HepG2 (cell line): ENCODE data around the gene MGAT5. TPM values are rescaled to one million over a fixed set of nuclear protein-coding genes. Genes with fewer than 3 reads are reported as not detected.

Source experiments
- ATAC-seq: fragments of 200-7000 bp; cut with Tn5 transposase; 3 replicates; pipeline ENCODE4 v1.9.1; 2020; ENCODE audit warnings: mild to moderate bottlenecking, moderate library complexity
- BruUV-seq: library from RNA; stranded (reverse); fragments of 400-500 nt; replicated peaks from 2 replicates; lab custom pipeline; 2021; lab: Mats Ljungman, UMichigan
- CTCF ChIA-PET: fragments of 300-600 bp; formaldehyde crosslinking; extraction: SDS; loops from one replicate; lab custom pipeline; 2021; ENCODE audit warnings: low total read pairs, inconsistent platforms, low intra/inter-chr PET ratio; lab: Yijun Ruan, JAX
- POLR2A ChIA-PET: fragments of 350-600 bp; sonication (Branson Sonifier 250); formaldehyde crosslinking; loops from one replicate; lab custom pipeline; 2020; ENCODE audit warnings: antibody characterized with exemption, inconsistent platforms; lab: Yijun Ruan, JAX
- DNase-seq: peaks from one replicate; pipeline ENCODE4 v3.0.0-alpha.2; 2015; ENCODE audit warnings: low spot score
- FAIRE-seq: peaks from 3 replicates; lab custom pipeline; 2011; peaks lifted over from hg19 to GRCh38; lab: Jason Lieb, UNC
- H2AFZ ChIP-seq: one replicate; pipeline ENCODE4 v1.6.1; 2011; ENCODE audit warnings: low read length, inconsistent platforms
- H3K27ac ChIP-seq: fragments of 300-600 bp; 3 replicates; pipeline ENCODE4 v1.8.0; 2011; ENCODE audit warnings: mixed run types, mild to moderate bottlenecking, mixed read lengths, low read length, inconsistent platforms; ENCODE audit not compliant: insufficient read depth; ENCODE audit errors: extremely low read length
- H3K27me3 ChIP-seq, 2 experiments: fragments of 200-600 bp in 1 of 2; 2 replicates in 1 of 2; 3 replicates in 1 of 2; pipeline versions ENCODE4 v1.6.0 to v1.8.0; 2011; ENCODE audit warnings: low read length in 2 of 2, mild to moderate bottlenecking in 2 of 2, moderate library complexity in 2 of 2, inconsistent platforms in 1 of 2; ENCODE audit not compliant: insufficient read depth in 2 of 2, control insufficient read depth in 1 of 2
- H3K36me3 ChIP-seq, 2 experiments: fragments of 200-600 bp in 1 of 2; replicated peaks in 1 of 2; 2 replicates in 1 of 2; 3 replicates in 1 of 2; pipeline versions ENCODE4 v1.5.1 to v1.8.0; 2011; ENCODE audit warnings: low read length in 2 of 2, inconsistent platforms in 1 of 2; ENCODE audit not compliant: insufficient read depth in 2 of 2, control insufficient read depth in 1 of 2
- H3K4me1 ChIP-seq: 2 replicates; pipeline ENCODE4 v1.5.1; 2012; ENCODE audit warnings: low read length, inconsistent platforms; ENCODE audit not compliant: insufficient read depth
- H3K4me2 ChIP-seq: 2 replicates; pipeline ENCODE4 v1.6.0; 2011; ENCODE audit warnings: low read depth, low read length, inconsistent platforms
- H3K4me3 ChIP-seq, 3 experiments: fragments of 200-600 bp in 1 of 3; sonication (generic), shearing (Covaris generic) in 1 of 3; replicated peaks in 1 of 3; 2 replicates each; pipeline ENCODE4 v1.5.1; 2011 to 2016; ENCODE audit warnings: low read length in 3 of 3, inconsistent platforms in 2 of 3, low read depth in 2 of 3, mild to moderate bottlenecking in 2 of 3, control low read depth in 1 of 3, mixed read lengths in 1 of 3; ENCODE audit not compliant: insufficient read depth in 1 of 3
- H3K79me2 ChIP-seq: one replicate; pipeline ENCODE4 v1.6.1; 2011; ENCODE audit warnings: low read length, inconsistent platforms; ENCODE audit not compliant: insufficient read depth
- H3K9ac ChIP-seq: 2 replicates; pipeline ENCODE4 v1.6.0; 2011; ENCODE audit warnings: mild to moderate bottlenecking, low read depth, low read length, inconsistent platforms; ENCODE audit not compliant: insufficient read depth
- H3K9me3 ChIP-seq: 2 replicates; pipeline ENCODE4 v1.5.1; 2012; ENCODE audit warnings: mild to moderate bottlenecking, low read length
- H4K20me1 ChIP-seq: 2 replicates; pipeline ENCODE4 v1.6.0; 2011; ENCODE audit warnings: inconsistent platforms, mild to moderate bottlenecking, low read length, moderate library complexity; ENCODE audit not compliant: insufficient read depth
- FOXA3 ChIP-seq: IDR thresholded peaks from 2 replicates; pipeline ENCODE4 v1.6.1; 2016; ENCODE audit warnings: missing genetic modification reagents, missing compliant biosample characterization
- HNRNPK ChIP-seq: fragments of 200-400 bp; formaldehyde crosslinking; IDR thresholded peaks from 2 replicates; pipeline ENCODE4 v1.6.1; 2018; ENCODE audit warnings: low read length, low read depth, moderate library complexity, mild to moderate bottlenecking; ENCODE audit not compliant: poor library complexity, severe bottlenecking
- TOE1 ChIP-seq: sonication (generic); formaldehyde crosslinking; IDR thresholded peaks from 2 replicates; pipeline ENCODE4 v1.4.0; 2020; ENCODE audit warnings: mild to moderate bottlenecking, missing genetic modification reagents
- ZFX ChIP-seq: sonication (generic); formaldehyde crosslinking; IDR thresholded peaks from 2 replicates; pipeline ENCODE4 v1.4.0; 2020; ENCODE audit warnings: mild to moderate bottlenecking, low read depth, missing genetic modification reagents, moderate library complexity
- ZNF253 ChIP-seq: sonication (generic); formaldehyde crosslinking; IDR thresholded peaks from 2 replicates; pipeline ENCODE4 v1.8.0; 2022; ENCODE audit warnings: mild to moderate bottlenecking, missing genetic modification reagents, borderline replicate concordance
- ZNF572 ChIP-seq: sonication (generic); formaldehyde crosslinking; IDR thresholded peaks from 2 replicates; pipeline ENCODE4 v1.5.1; 2020; ENCODE audit warnings: mild to moderate bottlenecking, missing genetic modification reagents
- WGBS: methylation state at CpG from one replicate; pipeline ENCODE4 v1.1.6; 2017; ENCODE audit warnings: low lambda C conversion rate; 5-methylcytosine and 5-hydroxymethylcytosine counted together
- in situ Hi-C: cut with HindIII; loops from 2 replicates; pipeline ENCODE4 v1.10.0; 2017; ENCODE audit warnings: low pct_unique_long_range_greater_than_20kb; ENCODE audit not compliant: extremely low pct_ligation_motif_present
- intact Hi-C: fragments of 100-400 bp; cut with micrococcal nuclease; formaldehyde crosslinking; loops from one replicate; pipeline ENCODE4 v1.10.0; 2022; ENCODE audit not compliant: unreplicated experiment
- polyA plus RNA-seq, 8 experiments: library from polyadenylated mRNA; depleted of rRNA in 3 of 8; stranded (reverse) in 7 of 8; unstranded in 1 of 8; fragments of >200 nt; fragmentation: Illumina TruSeq in 4 of 8; extraction: Trizol in 4 of 8; gene quantifications; 2 replicates each; pipeline versions ENCODE4 v1.2.1 to v1.2.3, GENCODE V29; 2011 to 2016; ENCODE audit warnings: low read depth in 4 of 8, missing spikeins in 1 of 8, mixed read lengths in 1 of 8; ENCODE audit not compliant: insufficient read depth in 1 of 8
- total RNA-seq, 5 experiments: library from RNA; depleted of rRNA; stranded (reverse); fragments of >200 nt; fragmentation: Illumina TruSeq; extraction: Trizol; gene quantifications; 2 replicates each; pipeline ENCODE4 v1.2.3, GENCODE V29; 2016; ENCODE audit warnings: low read depth in 1 of 5
- TF ChIP-seq, protein P1 (sequence below): sonication (generic); formaldehyde crosslinking; IDR thresholded peaks from 2 replicates; pipeline ENCODE4 v1.4.0; 2020; ENCODE audit warnings: missing genetic modification reagents
- TF ChIP-seq, protein P2 (sequence below): sonication (generic); formaldehyde crosslinking; IDR thresholded peaks from 2 replicates; pipeline ENCODE4 v1.4.0; 2020; ENCODE audit warnings: missing genetic modification reagents, low read depth, mild to moderate bottlenecking, borderline replicate concordance
- TF ChIP-seq, protein P3 (sequence below): IDR thresholded peaks from 2 replicates; pipeline ENCODE4 v1.6.1; 2018; ENCODE audit warnings: missing genetic modification reagents, mild to moderate bottlenecking, missing compliant biosample characterization
- TF ChIP-seq, protein P4 (sequence below): fragments of 450-650 bp; IDR thresholded peaks from 2 replicates; pipeline ENCODE4 v1.6.1; 2016
- TF ChIP-seq, protein P5 (sequence below): sonication (generic); formaldehyde crosslinking; IDR thresholded peaks from 2 replicates; pipeline ENCODE4 v1.5.1; 2020; ENCODE audit warnings: mild to moderate bottlenecking, missing genetic modification reagents, moderate library complexity
- TF ChIP-seq, protein P6 (sequence below): IDR thresholded peaks from 2 replicates; pipeline ENCODE4 v1.6.1; 2016; ENCODE audit warnings: low read depth, control low read depth
- TF ChIP-seq, protein P7 (sequence below): sonication (generic); formaldehyde crosslinking; IDR thresholded peaks from 2 replicates; pipeline ENCODE4 v1.5.0; 2020; ENCODE audit warnings: missing genetic modification reagents

The MGAT5 gene
- total and polyA plus RNA-seq, 2 of the 13 experiments (the other 11 are each of a cell fraction or from before 2014, with no cell fraction given) = 33.1 to 60.2 TPM

DNA sequence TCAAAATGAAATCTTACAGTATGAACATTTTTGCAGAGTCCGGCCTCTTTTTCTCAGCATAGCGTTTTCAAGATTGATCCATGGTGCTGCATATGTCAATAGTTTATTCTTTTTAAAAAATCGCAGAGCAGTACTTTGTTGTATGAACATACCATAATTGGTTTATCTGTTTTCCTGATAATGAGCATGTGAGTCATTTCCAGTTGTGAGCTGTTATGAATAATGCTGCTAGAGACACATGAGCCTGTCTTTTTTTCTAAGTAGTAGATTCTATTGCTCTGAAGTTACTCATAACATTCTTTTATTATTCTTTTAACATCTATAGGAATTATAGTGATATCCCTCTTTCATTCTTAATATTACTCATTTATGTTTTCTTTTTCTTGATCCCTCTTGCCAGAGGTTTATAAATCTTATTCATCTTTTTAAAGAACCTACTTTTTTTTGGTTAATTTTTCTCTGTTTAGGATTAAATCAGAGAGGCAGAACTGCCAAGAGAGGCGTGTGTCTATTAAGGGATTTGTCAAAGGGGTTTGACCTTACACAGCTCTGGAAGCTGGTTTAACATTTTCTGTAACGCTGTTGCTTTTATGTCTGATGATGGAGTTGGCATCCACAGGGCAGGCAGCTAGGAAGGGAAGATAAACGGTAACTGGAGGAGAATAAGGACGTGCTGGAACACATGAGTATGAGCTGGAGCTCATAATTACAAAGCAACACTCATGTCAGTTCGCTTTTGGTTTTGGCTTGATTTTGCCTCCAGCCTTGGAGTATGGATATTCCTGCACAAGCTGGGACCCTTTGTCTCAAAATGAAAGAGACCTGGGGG is 47.4 kb downstream of the MGAT5 start (continued):
- TF ChIP-seq, protein P1, sequence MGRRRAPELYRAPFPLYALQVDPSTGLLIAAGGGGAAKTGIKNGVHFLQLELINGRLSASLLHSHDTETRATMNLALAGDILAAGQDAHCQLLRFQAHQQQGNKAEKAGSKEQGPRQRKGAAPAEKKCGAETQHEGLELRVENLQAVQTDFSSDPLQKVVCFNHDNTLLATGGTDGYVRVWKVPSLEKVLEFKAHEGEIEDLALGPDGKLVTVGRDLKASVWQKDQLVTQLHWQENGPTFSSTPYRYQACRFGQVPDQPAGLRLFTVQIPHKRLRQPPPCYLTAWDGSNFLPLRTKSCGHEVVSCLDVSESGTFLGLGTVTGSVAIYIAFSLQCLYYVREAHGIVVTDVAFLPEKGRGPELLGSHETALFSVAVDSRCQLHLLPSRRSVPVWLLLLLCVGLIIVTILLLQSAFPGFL (CRISPR knock-in tag) = no peak

DNA sequence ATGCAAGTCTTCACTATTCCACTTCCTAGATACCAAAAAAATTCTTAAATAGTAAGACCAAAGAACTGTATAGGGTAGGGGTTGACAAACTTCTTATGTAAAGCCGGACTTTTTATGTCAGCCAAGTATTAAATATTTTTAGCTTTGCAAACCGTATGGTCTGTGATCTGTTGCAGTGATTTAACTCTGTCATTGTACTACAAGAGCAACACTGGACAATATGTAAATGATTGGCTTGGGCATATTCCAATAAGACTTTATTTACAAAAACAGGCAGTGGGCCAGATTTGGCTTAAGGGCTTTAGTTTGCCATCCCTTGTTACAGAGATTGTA is 48.0 kb downstream of the MGAT5 start:
- no peak overlapping the region for H2AFZ ChIP-seq
- no peak overlapping the region for H3K27ac ChIP-seq
- WGBS = 97% methylated on average over 2 of the region's 2 CpGs
- intact Hi-C loops = no loop called here
- FAIRE-seq (no peak), DNase-seq (no peak), ATAC-seq (no peak)
- H3K9ac ChIP-seq = no peak overlapping the region
- no peaks in the 10 kb centered on the region for H3K9me3 ChIP-seq
- no peak overlapping the region for H3K4me3 ChIP-seq
- H3K27me3 ChIP-seq = no peaks in the 10 kb centered on the region
- no peak overlapping the region for H3K4me2 ChIP-seq
- BruUV-seq = no TSS peak
- in situ Hi-C loops = no loop called here
- CTCF ChIA-PET = no interaction called here
- H3K36me3 ChIP-seq = no peaks in the 10 kb centered on the region; a peak in 1 of 5 replicates
- H3K4me1 ChIP-seq = peaks cover 24% of the 10 kb centered on the region
- POLR2A ChIA-PET = no interaction called here
- H3K79me2 ChIP-seq = no peaks in the 10 kb centered on the region
- H4K20me1 ChIP-seq = no peaks in the 10 kb centered on the region
- TF ChIP-seq ZNF253 (CRISPR knock-in tag) = no peak
- no peak for TF ChIP-seq TOE1 (CRISPR knock-in tag)
- TF ChIP-seq, protein P2, sequence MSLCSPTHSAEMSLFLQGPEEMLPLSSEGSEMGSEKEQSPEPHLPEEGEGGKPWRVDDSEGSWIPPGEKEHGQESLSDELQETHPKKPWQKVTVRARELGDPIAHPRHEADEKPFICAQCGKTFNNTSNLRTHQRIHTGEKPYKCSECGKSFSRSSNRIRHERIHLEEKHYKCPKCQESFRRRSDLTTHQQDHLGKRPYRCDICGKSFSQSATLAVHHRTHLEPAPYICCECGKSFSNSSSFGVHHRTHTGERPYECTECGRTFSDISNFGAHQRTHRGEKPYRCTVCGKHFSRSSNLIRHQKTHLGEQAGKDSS (CRISPR knock-in tag) = no peak
- no peak for TF ChIP-seq HNRNPK
- TF ChIP-seq ZFX (CRISPR knock-in tag) = no peak
- TF ChIP-seq ZNF572 (CRISPR knock-in tag) = no peak
- TF ChIP-seq FOXA3 (CRISPR knock-in tag) = no peak
- TF ChIP-seq, protein P3, sequence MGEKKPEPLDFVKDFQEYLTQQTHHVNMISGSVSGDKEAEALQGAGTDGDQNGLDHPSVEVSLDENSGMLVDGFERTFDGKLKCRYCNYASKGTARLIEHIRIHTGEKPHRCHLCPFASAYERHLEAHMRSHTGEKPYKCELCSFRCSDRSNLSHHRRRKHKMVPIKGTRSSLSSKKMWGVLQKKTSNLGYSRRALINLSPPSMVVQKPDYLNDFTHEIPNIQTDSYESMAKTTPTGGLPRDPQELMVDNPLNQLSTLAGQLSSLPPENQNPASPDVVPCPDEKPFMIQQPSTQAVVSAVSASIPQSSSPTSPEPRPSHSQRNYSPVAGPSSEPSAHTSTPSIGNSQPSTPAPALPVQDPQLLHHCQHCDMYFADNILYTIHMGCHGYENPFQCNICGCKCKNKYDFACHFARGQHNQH (CRISPR knock-in tag) = no peak
- TF ChIP-seq, protein P4, sequence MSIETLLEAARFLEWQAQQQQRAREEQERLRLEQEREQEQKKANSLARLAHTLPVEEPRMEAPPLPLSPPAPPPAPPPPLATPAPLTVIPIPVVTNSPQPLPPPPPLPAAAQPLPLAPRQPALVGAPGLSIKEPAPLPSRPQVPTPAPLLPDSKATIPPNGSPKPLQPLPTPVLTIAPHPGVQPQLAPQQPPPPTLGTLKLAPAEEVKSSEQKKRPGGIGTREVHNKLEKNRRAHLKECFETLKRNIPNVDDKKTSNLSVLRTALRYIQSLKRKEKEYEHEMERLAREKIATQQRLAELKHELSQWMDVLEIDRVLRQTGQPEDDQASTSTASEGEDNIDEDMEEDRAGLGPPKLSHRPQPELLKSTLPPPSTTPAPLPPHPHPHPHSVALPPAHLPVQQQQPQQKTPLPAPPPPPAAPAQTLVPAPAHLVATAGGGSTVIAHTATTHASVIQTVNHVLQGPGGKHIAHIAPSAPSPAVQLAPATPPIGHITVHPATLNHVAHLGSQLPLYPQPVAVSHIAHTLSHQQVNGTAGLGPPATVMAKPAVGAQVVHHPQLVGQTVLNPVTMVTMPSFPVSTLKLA = no peak
- TF ChIP-seq, protein P5, sequence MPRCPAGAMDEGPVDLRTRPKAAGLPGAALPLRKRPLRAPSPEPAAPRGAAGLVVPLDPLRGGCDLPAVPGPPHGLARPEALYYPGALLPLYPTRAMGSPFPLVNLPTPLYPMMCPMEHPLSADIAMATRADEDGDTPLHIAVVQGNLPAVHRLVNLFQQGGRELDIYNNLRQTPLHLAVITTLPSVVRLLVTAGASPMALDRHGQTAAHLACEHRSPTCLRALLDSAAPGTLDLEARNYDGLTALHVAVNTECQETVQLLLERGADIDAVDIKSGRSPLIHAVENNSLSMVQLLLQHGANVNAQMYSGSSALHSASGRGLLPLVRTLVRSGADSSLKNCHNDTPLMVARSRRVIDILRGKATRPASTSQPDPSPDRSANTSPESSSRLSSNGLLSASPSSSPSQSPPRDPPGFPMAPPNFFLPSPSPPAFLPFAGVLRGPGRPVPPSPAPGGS (CRISPR knock-in tag) = no peak
- TF ChIP-seq, protein P6, sequence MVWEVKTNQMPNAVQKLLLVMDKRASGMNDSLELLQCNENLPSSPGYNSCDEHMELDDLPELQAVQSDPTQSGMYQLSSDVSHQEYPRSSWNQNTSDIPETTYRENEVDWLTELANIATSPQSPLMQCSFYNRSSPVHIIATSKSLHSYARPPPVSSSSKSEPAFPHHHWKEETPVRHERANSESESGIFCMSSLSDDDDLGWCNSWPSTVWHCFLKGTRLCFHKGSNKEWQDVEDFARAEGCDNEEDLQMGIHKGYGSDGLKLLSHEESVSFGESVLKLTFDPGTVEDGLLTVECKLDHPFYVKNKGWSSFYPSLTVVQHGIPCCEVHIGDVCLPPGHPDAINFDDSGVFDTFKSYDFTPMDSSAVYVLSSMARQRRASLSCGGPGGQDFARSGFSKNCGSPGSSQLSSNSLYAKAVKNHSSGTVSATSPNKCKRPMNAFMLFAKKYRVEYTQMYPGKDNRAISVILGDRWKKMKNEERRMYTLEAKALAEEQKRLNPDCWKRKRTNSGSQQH = no peak
- TF ChIP-seq, protein P7, sequence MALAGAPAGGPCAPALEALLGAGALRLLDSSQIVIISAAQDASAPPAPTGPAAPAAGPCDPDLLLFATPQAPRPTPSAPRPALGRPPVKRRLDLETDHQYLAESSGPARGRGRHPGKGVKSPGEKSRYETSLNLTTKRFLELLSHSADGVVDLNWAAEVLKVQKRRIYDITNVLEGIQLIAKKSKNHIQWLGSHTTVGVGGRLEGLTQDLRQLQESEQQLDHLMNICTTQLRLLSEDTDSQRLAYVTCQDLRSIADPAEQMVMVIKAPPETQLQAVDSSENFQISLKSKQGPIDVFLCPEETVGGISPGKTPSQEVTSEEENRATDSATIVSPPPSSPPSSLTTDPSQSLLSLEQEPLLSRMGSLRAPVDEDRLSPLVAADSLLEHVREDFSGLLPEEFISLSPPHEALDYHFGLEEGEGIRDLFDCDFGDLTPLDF = no peak
